ENCODE measurements around the gene ADAM23. TPM values are rescaled to one million over a fixed set of nuclear protein-coding genes. Genes with fewer than 3 reads are reported as not detected.

Gene ADAM23
- total and polyA plus RNA-seq, 2 of the 13 experiments (the other 11 are each of a cell fraction or from before 2014, with no cell fraction given): 0.04 TPM; not detected in 1

GRCh38 chr2:206415618-206416243, 27.6 kb upstream of the ADAM23 start (continued):
- TF ChIP-seq GTF2F1 (IDR thresholded peaks at IDR 0.05; ENCODE audit: low read length) (no peak), ISX (CRISPR knock-in tag; conservative IDR thresholded peaks at IDR 0.05) (no peak), ZNF253 (CRISPR knock-in tag; IDR thresholded peaks at IDR 0.05; ENCODE audit: borderline replicate concordance) (no peak), ZNF264 (CRISPR knock-in tag; IDR thresholded peaks at IDR 0.05) (no peak), ZNF644 (CRISPR knock-in tag; IDR thresholded peaks at IDR 0.05; ENCODE audit: low read depth) (peak; percentile 81), ZBTB21 (CRISPR knock-in tag; IDR thresholded peaks at IDR 0.05) (no peak), NCOA2 (CRISPR knock-in tag; IDR thresholded peaks at IDR 0.05) (no peak), EEA1 (CRISPR knock-in tag; IDR thresholded peaks at IDR 0.05; ENCODE audit: borderline replicate concordance) (no peak), YY1 (IDR thresholded peaks at IDR 0.05; ENCODE audit: insufficient read depth, insufficient replicate concordance, low read depth, low read length) (peak; percentile 85), TRAFD1 (CRISPR knock-in tag; IDR thresholded peaks at IDR 0.05; ENCODE audit: borderline replicate concordance) (no peak), ZNF382 (CRISPR knock-in tag; IDR thresholded peaks at IDR 0.05; ENCODE audit: borderline replicate concordance) (no peak), NFYB (CRISPR knock-in tag; IDR thresholded peaks at IDR 0.05) (peak; percentile 14; the same call in 1 of the 2 replicates), SRSF1 (optimal IDR thresholded peaks at IDR 0.05; ENCODE audit: low read depth, low read length) (no peak), TAF15 (IDR thresholded peaks at IDR 0.05; ENCODE audit: low read depth, low read length, poor library complexity, severe bottlenecking) (no peak), ZNF850 (CRISPR knock-in tag; conservative IDR thresholded peaks at IDR 0.05) (no peak), SRY (CRISPR knock-in tag; IDR thresholded peaks at IDR 0.05) (no peak), ZNF569 (CRISPR knock-in tag; IDR thresholded peaks at IDR 0.05; ENCODE audit: borderline replicate concordance) (no peak), ZNF225 (CRISPR knock-in tag; IDR thresholded peaks at IDR 0.05) (0 out of 2 replicates have a peak, but pooled peaks have one; percentile 59), ZNF580 (CRISPR knock-in tag; IDR thresholded peaks at IDR 0.05; ENCODE audit: borderline replicate concordance, low read depth) (no peak), DPF2 (CRISPR knock-in tag; IDR thresholded peaks at IDR 0.05; ENCODE audit: borderline replicate concordance, low read depth) (no peak), ZNF329 (CRISPR knock-in tag; IDR thresholded peaks at IDR 0.05; ENCODE audit: low read depth) (no peak), ZNF460 (CRISPR knock-in tag; IDR thresholded peaks at IDR 0.05; ENCODE audit: borderline replicate concordance) (no peak), HIVEP1 (CRISPR knock-in tag; IDR thresholded peaks at IDR 0.05) (no peak), FOXA3 (CRISPR knock-in tag; IDR thresholded peaks at IDR 0.05) (peak; percentile 64), SRSF4 (IDR thresholded peaks at IDR 0.05; ENCODE audit: low read depth, low read length, poor library complexity, severe bottlenecking) (no peak)

Data from HepG2 (cell line).